Liver (tissue), 9 donors: ENCODE data around the gene PRICKLE1. TPM values are rescaled to one million over a fixed set of nuclear protein-coding genes. Genes with fewer than 3 reads are reported as not detected.

Source experiments
- DNase-seq: peaks from one replicate; pipeline ENCODE4 v3.0.0-alpha.2; 2017; ENCODE audit warnings: low spot score
- H3K27ac ChIP-seq, 2 donors: one replicate each; pipeline ENCODE4 v1.7.0; 2013; ENCODE audit warnings: inconsistent platforms in 2 of 2, low read length in 2 of 2, control low read depth in 1 of 2, low read depth in 1 of 2, mild to moderate bottlenecking in 1 of 2
- H3K27me3 ChIP-seq, 4 donors: one replicate each; pipeline versions ENCODE4 v1.6.1 to v1.7.0; 2013; ENCODE audit warnings: low read length in 3 of 4, inconsistent platforms in 1 of 4, mild to moderate bottlenecking in 1 of 4, moderate library complexity in 1 of 4; ENCODE audit not compliant: control insufficient read depth in 4 of 4, insufficient read depth in 4 of 4
- H3K36me3 ChIP-seq, 4 donors: one replicate each; pipeline versions ENCODE4 v1.6.1 to v1.7.0; 2013; ENCODE audit warnings: low read length in 3 of 4, mild to moderate bottlenecking in 3 of 4, low read depth in 1 of 4, moderate library complexity in 1 of 4; ENCODE audit not compliant: control insufficient read depth in 4 of 4, insufficient read depth in 3 of 4
- H3K4me1 ChIP-seq, 4 donors: one replicate each; pipeline versions ENCODE4 v1.6.1 to v1.7.0; 2013; ENCODE audit warnings: low read length in 3 of 4, mild to moderate bottlenecking in 3 of 4, moderate library complexity in 1 of 4; ENCODE audit not compliant: control insufficient read depth in 4 of 4, insufficient read depth in 4 of 4
- H3K4me3 ChIP-seq, 3 donors: one replicate each; pipeline versions ENCODE4 v1.6.1 to v1.7.0; 2013; ENCODE audit warnings: low read length in 3 of 3, control low read depth in 1 of 3, low read depth in 1 of 3, mild to moderate bottlenecking in 1 of 3
- H3K9ac ChIP-seq, 2 donors: one replicate each; pipeline ENCODE4 v1.7.0; 2013; ENCODE audit warnings: low read length in 2 of 2, mild to moderate bottlenecking in 2 of 2, moderate library complexity in 2 of 2, control low read depth in 1 of 2, low read depth in 1 of 2
- H3K9me3 ChIP-seq, 4 donors: one replicate each; pipeline versions ENCODE4 v1.6.1 to v1.7.0; 2013; ENCODE audit warnings: low read length in 3 of 4; ENCODE audit not compliant: control insufficient read depth in 4 of 4
- CTCF ChIP-seq: fragments of 150-350 bp; IDR thresholded peaks from 2 replicates; pipeline ENCODE4 v1.5.1; 2017; ENCODE audit warnings: improper control_type of control experiment, low read depth, low read length; ENCODE audit not compliant: missing input control
- EGR1 ChIP-seq, 2 donors: IDR thresholded peaks; 2 replicates each; pipeline ENCODE4 v1.6.1; 2016 to 2018; ENCODE audit warnings: antibody characterized with exemption in 2 of 2, low read depth in 2 of 2
- FOXA1 ChIP-seq: IDR thresholded peaks from 2 replicates; pipeline ENCODE4 v1.6.1; 2016; ENCODE audit warnings: antibody characterized with exemption
- FOXA2 ChIP-seq: IDR thresholded peaks from 2 replicates; pipeline ENCODE4 v1.6.1; 2016; ENCODE audit warnings: antibody characterized with exemption
- GABPA ChIP-seq, 2 donors: IDR thresholded peaks in 1 of 2; conservative IDR thresholded peaks in 1 of 2; 2 replicates each; pipeline ENCODE4 v1.6.1; 2016; ENCODE audit warnings: antibody characterized with exemption in 2 of 2, mild to moderate bottlenecking in 1 of 2, moderate library complexity in 1 of 2
- HNF4A ChIP-seq, 2 donors: conservative IDR thresholded peaks; 2 replicates each; pipeline ENCODE4 v1.6.1; 2016; ENCODE audit warnings: antibody characterized with exemption in 2 of 2, mild to moderate bottlenecking in 2 of 2
- JUND ChIP-seq, 2 donors: IDR thresholded peaks; 2 replicates each; pipeline ENCODE4 v1.6.1; 2016; ENCODE audit warnings: antibody characterized with exemption in 2 of 2
- NR2F2 ChIP-seq: IDR thresholded peaks from 2 replicates; pipeline ENCODE4 v1.6.1; 2016; ENCODE audit warnings: antibody characterized with exemption
- RXRA ChIP-seq, 2 donors: IDR thresholded peaks; 2 replicates each; pipeline ENCODE4 v1.6.1; 2017 to 2018; ENCODE audit warnings: antibody characterized with exemption in 2 of 2, mild to moderate bottlenecking in 1 of 2
- TAF1 ChIP-seq: conservative IDR thresholded peaks from 2 replicates; pipeline ENCODE4 v1.6.1; 2016; ENCODE audit warnings: antibody characterized with exemption, mild to moderate bottlenecking
- YY1 ChIP-seq: IDR thresholded peaks from 2 replicates; pipeline ENCODE4 v1.6.1; 2016; ENCODE audit warnings: antibody characterized with exemption, mild to moderate bottlenecking
- ZBTB33 ChIP-seq: IDR thresholded peaks from 2 replicates; pipeline ENCODE4 v1.6.1; 2016; ENCODE audit warnings: antibody characterized with exemption
- whole genome bisulfite sequencing: extraction: QIAGEN DNeasy Blood & Tissue Kit; methylation state at CpG from one replicate; pipeline ENCODE4 v1.1.7; 2013; 5-methylcytosine and 5-hydroxymethylcytosine counted together
- polyA plus RNA-seq, 2 donors: library from polyadenylated mRNA; stranded (reverse) in 1 of 2; unstranded in 1 of 2; fragments of 200-250 nt in 1 of 2; fragments of >200 nt in 1 of 2; fragmentation: Nextera tagmentation in 1 of 2; extraction: Ambion mirVana in 1 of 2; gene quantifications; one replicate each; pipeline versions ENCODE4 v1.2.1 to v1.2.3, GENCODE V29; 2013 to 2015
- total RNA-seq, 2 donors: library from RNA; depleted of rRNA; stranded (reverse); fragments of >200 nt; gene quantifications; one replicate each; pipeline ENCODE4 v1.2.3, GENCODE V29; 2014
- TF ChIP-seq, protein P1 (sequence below): IDR thresholded peaks from 2 replicates; pipeline ENCODE4 v1.6.1; 2016; ENCODE audit warnings: antibody characterized with exemption, mild to moderate bottlenecking
- donor health status: healthy.
- donor health status: healthy.
- donor health status: healthy.
- donor health status: healthy.
- donor health status: healthy.

PRICKLE1 gene
- total and polyA plus RNA-seq, 4 donors = 0.59 to 5.7 (median 2.2) TPM

DNA sequence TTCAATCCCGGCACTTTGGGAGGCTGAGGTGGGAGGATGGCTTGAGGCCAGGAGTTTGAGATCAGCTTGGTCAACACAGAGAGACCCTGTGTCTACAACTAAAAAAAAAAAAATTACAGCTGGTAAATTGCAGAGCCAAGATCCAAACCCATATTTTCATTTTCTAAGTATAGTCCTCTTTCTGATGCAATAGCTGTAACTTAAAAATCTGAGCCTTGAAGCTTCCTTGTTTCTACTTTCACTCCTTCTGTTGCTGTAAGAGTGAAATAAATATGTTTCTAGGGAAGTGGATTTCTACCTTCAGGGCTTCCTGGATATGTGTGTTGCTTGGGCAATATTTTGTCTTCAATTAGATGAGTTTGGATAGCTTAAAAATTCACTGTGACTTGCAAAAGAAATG is 42.0 kb upstream of the PRICKLE1 start:
- TF ChIP-seq HNF4A (conservative IDR thresholded peaks at IDR 0.05) = no peak
- TF ChIP-seq CTCF = no peak
- no peaks in the 10 kb centered on the region for H3K27me3 ChIP-seq
- H3K36me3 ChIP-seq = no peaks in the 10 kb centered on the region
- DNase-seq = no peak
- no peaks in the 10 kb centered on the region for H3K9me3 ChIP-seq
- no peak overlapping the region for H3K27ac ChIP-seq
- no peak overlapping the region for H3K4me3 ChIP-seq
- no peaks in the 10 kb centered on the region for H3K4me1 ChIP-seq
- 87% methylated on average over 1 of the region's 1 CpG for WGBS
- H3K9ac ChIP-seq = no peak overlapping the region

- WGBS = 73% methylated on average over 1 of the region's 1 CpG
- H3K27ac ChIP-seq = no peak overlapping the region
- no peak overlapping the region for H3K4me3 ChIP-seq
- no peak overlapping the region for H3K9ac ChIP-seq
- TF ChIP-seq FOXA2 (no peak), YY1 (no peak), RXRA (IDR thresholded peaks at IDR 0.05) (no peak), GABPA (IDR thresholded peaks at IDR 0.05 in 1 of 2, conservative IDR thresholded peaks at IDR 0.05 in 1 of 2) (no peak), ZBTB33 (no peak), FOXA1 (no peak)
- H3K9me3 ChIP-seq = no peaks in the 10 kb centered on the region
- no peaks in the 10 kb centered on the region for H3K27me3 ChIP-seq
- no peak for DNase-seq
- no peaks in the 10 kb centered on the region for H3K4me1 ChIP-seq
- no peaks in the 10 kb centered on the region for H3K36me3 ChIP-seq
Measured at GRCh38 chr12:42630314-42630713, 40.8 kb upstream of the PRICKLE1 start.

- H3K27me3 ChIP-seq = peaks cover 0 to 4% (median 0%) of the 10 kb centered on the region in 4 donors
- TF ChIP-seq YY1 = no peak
- H3K9me3 ChIP-seq = no peaks in the 10 kb centered on the region
- no peak overlapping the region for H3K27ac ChIP-seq
- DNase-seq = no peak
- 51% methylated on average over 6 of the region's 6 CpGs for WGBS
- H3K36me3 ChIP-seq = no peaks in the 10 kb centered on the region
- no peak overlapping the region for H3K4me3 ChIP-seq
- no peaks in the 10 kb centered on the region for H3K4me1 ChIP-seq
- no peak overlapping the region for H3K9ac ChIP-seq
Measured at GRCh38 chr12:42627151-42627550, 37.6 kb upstream of the PRICKLE1 start.

DNA sequence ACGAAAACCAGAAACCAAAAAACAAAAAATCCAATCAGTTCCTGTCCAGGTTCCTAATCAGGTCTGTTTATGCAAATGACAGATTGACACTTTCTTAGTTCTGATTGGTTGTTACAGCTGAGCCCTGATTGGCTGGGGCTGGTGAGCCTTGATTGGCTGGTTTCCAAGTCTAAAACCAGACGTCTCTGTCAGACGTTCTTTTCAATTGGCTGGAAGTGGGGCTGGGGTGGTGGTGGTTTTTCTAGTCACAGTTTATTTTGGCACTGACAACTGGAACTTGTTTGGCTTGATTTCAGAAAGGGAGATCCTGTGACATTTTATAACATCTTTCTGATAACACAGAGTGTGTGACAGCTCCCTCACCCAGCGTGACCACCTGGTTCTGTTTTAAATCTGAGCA is 36.1 kb upstream of the PRICKLE1 start:
- no peak for DNase-seq
- Histone ChIP-seq H3K9ac (no peak overlapping the region), H3K4me3 (no peak overlapping the region), H3K4me1 (no peaks in the 10 kb centered on the region), H3K36me3 (no peaks in the 10 kb centered on the region), H3K9me3 (no peaks in the 10 kb centered on the region), H3K27me3 (peaks cover 0 to 4% (median 0%) of the 10 kb centered on the region in 4 donors), H3K27ac (no peak overlapping the region)
- 37% methylated on average over 4 of the region's 4 CpGs for WGBS
- no peak for TF ChIP-seq FOXA2
- no peak for TF ChIP-seq TAF1
- no peak for TF ChIP-seq CTCF
- TF ChIP-seq NR2F2 = no peak
- no peak for TF ChIP-seq YY1
- no peak for TF ChIP-seq RXRA (IDR thresholded peaks at IDR 0.05)
- TF ChIP-seq, protein P1, sequence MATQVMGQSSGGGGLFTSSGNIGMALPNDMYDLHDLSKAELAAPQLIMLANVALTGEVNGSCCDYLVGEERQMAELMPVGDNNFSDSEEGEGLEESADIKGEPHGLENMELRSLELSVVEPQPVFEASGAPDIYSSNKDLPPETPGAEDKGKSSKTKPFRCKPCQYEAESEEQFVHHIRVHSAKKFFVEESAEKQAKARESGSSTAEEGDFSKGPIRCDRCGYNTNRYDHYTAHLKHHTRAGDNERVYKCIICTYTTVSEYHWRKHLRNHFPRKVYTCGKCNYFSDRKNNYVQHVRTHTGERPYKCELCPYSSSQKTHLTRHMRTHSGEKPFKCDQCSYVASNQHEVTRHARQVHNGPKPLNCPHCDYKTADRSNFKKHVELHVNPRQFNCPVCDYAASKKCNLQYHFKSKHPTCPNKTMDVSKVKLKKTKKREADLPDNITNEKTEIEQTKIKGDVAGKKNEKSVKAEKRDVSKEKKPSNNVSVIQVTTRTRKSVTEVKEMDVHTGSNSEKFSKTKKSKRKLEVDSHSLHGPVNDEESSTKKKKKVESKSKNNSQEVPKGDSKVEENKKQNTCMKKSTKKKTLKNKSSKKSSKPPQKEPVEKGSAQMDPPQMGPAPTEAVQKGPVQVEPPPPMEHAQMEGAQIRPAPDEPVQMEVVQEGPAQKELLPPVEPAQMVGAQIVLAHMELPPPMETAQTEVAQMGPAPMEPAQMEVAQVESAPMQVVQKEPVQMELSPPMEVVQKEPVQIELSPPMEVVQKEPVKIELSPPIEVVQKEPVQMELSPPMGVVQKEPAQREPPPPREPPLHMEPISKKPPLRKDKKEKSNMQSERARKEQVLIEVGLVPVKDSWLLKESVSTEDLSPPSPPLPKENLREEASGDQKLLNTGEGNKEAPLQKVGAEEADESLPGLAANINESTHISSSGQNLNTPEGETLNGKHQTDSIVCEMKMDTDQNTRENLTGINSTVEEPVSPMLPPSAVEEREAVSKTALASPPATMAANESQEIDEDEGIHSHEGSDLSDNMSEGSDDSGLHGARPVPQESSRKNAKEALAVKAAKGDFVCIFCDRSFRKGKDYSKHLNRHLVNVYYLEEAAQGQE = no peak
- no peak for TF ChIP-seq FOXA1
- no peak for TF ChIP-seq EGR1 (IDR thresholded peaks at IDR 0.05; ENCODE audit: low read depth in 2 of 2)
- no peak for TF ChIP-seq JUND (IDR thresholded peaks at IDR 0.05)
